ENCODE measurements around the gene ANKFN1. TPM values are rescaled to one million over a fixed set of nuclear protein-coding genes. Genes with fewer than 3 reads are reported as not detected.

The ANKFN1 gene
- polyA plus RNA-seq, 3 donors, result not detected

GRCh38 chr17:56125830-56126819, 27.1 kb upstream of the ANKFN1 start:
- Mint-ChIP-seq H3K27me3 (ENCODE audit: low read depth in 3 of 3) (peaks cover 0 to 3% (median 0%) of the 10 kb centered on the region in 3 donors), H3K9me3 (no peaks in the 10 kb centered on the region), H3K4me1 (no peaks in the 10 kb centered on the region), H3K36me3 (no peaks in the 10 kb centered on the region), H3K4me3 (no peak overlapping the region), H3K27ac (no peak overlapping the region)
- Histone ChIP-seq H3K9ac (ENCODE audit: insufficient read depth, low read length, poor library complexity, severe bottlenecking) (no peak overlapping the region), H3K27me3 (ENCODE audit: control insufficient read depth in 2 of 2, insufficient read depth in 2 of 2, low read length in 2 of 2) (no peaks in the 10 kb centered on the region), H3K4me3 (replicated peaks in 1 of 3; ENCODE audit: low read depth in 2 of 3, low read length in 3 of 3) (no peak overlapping the region), H3K36me3 (replicated peaks in 1 of 2; ENCODE audit: control insufficient read depth in 1 of 2, insufficient read depth in 2 of 2, low read length in 2 of 2) (no peaks in the 10 kb centered on the region), H3K9me3 (replicated peaks in 1 of 2; ENCODE audit: control insufficient read depth in 1 of 2, insufficient read depth in 1 of 2, low read length in 2 of 2) (no peaks in the 10 kb centered on the region), H2AFZ (ENCODE audit: insufficient read depth, low read depth, low read length, poor library complexity, severe bottlenecking) (no peak overlapping the region), H4K20me1 (ENCODE audit: insufficient read depth, low read length) (no peaks in the 10 kb centered on the region), H3K4me1 (ENCODE audit: control insufficient read depth in 1 of 2, insufficient read depth in 2 of 2, low read length in 2 of 2) (no peaks in the 10 kb centered on the region), H3K4me2 (replicated peaks; ENCODE audit: extremely low read depth, low read length, poor library complexity, severe bottlenecking) (no peak overlapping the region), H3K27ac (ENCODE audit: low read depth in 1 of 2, low read length in 2 of 2) (no peak overlapping the region), H3K79me2 (ENCODE audit: insufficient read depth, low read length) (no peaks in the 10 kb centered on the region)
- intact Hi-C loops (cut with micrococcal nuclease), result no loop called here
- DNase-seq, result peak in 1 of 3 donors; percentile 4
- TF ChIP-seq CTCF (IDR thresholded peaks at IDR 0.05), result peak; percentile 10
- WGBS (ENCODE audit: insufficient coverage), result 76% methylated on average over 9 of the region's 14 CpGs

- Histone ChIP-seq H4K20me1 (ENCODE audit: insufficient read depth, low read length) (no peaks in the 10 kb centered on the region), H3K27me3 (ENCODE audit: control insufficient read depth in 2 of 2, insufficient read depth in 2 of 2, low read length in 2 of 2) (no peaks in the 10 kb centered on the region), H3K4me3 (replicated peaks in 1 of 3; ENCODE audit: low read depth in 2 of 3, low read length in 3 of 3) (no peak overlapping the region), H3K79me2 (ENCODE audit: insufficient read depth, low read length) (no peaks in the 10 kb centered on the region), H3K27ac (ENCODE audit: low read depth in 1 of 2, low read length in 2 of 2) (no peak overlapping the region), H2AFZ (ENCODE audit: insufficient read depth, low read depth, low read length, poor library complexity, severe bottlenecking) (no peak overlapping the region), H3K4me1 (ENCODE audit: control insufficient read depth in 1 of 2, insufficient read depth in 2 of 2, low read length in 2 of 2) (no peaks in the 10 kb centered on the region), H3K36me3 (replicated peaks in 1 of 2; ENCODE audit: control insufficient read depth in 1 of 2, insufficient read depth in 2 of 2, low read length in 2 of 2) (no peaks in the 10 kb centered on the region), H3K4me2 (replicated peaks; ENCODE audit: extremely low read depth, low read length, poor library complexity, severe bottlenecking) (no peak overlapping the region), H3K9me3 (replicated peaks in 1 of 2; ENCODE audit: control insufficient read depth in 1 of 2, insufficient read depth in 1 of 2, low read length in 2 of 2) (no peaks in the 10 kb centered on the region), H3K9ac (ENCODE audit: insufficient read depth, low read length, poor library complexity, severe bottlenecking) (no peak overlapping the region)
- no peak for DNase-seq
- WGBS (ENCODE audit: insufficient coverage), result 100% methylated on average over 5 of the region's 9 CpGs
- Mint-ChIP-seq H3K27me3 (ENCODE audit: low read depth in 3 of 3) (peaks cover 0 to 1% (median 0%) of the 10 kb centered on the region in 3 donors), H3K4me3 (no peak overlapping the region), H3K4me1 (no peaks in the 10 kb centered on the region), H3K27ac (no peak overlapping the region), H3K9me3 (no peaks in the 10 kb centered on the region), H3K36me3 (no peaks in the 10 kb centered on the region)
- intact Hi-C loops (cut with micrococcal nuclease), result no loop called here
- TF ChIP-seq CTCF (IDR thresholded peaks at IDR 0.05), result no peak
These were observed 23.2 kb upstream of the ANKFN1 start for GRCh38 chr17:56130026-56130425.
